T1000 (cell line): Measurements from ENCODE around the gene TMEM30B.
"Not testable (repeated sequence)": the region's sequence is repeated elsewhere in the genome, so short reads cannot be mapped to it uniquely, and the experiment has no call there.

Source experiments
- DNase-seq: peaks from one replicate; lab custom pipeline; 2025; ENCODE audit warnings: mixed read lengths; lab: John Stamatoyannopoulos, UW

TMEM30B gene

GRCh38 chr14:61266436-61266835 is 14.7 kb downstream of the TMEM30B start:
- no peak for DNase-seq

DNA sequence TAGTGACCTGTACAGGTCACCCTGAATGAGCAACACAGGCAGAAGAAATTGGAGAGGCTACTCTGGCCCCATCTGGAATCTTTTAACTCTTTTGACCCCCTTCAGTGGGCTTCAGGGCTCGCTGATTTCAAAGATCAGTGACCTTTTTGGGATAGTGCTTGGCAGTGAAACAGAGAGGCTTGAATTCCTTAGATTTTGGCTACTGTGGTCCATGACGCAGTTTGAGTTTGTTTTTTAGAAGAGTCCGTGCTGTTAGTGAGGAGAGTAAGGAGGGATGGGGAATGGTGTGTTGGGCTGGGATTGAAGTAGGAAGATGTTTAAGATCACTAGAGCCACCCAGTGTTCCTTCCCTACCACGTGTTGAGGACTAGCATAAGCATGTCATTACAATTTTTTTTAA is 16.5 kb downstream of the TMEM30B start:
- DNase-seq: no peak

GRCh38 chr14:61264010-61264571 is 17.0 kb downstream of the TMEM30B start:
- no peak for DNase-seq

DNA sequence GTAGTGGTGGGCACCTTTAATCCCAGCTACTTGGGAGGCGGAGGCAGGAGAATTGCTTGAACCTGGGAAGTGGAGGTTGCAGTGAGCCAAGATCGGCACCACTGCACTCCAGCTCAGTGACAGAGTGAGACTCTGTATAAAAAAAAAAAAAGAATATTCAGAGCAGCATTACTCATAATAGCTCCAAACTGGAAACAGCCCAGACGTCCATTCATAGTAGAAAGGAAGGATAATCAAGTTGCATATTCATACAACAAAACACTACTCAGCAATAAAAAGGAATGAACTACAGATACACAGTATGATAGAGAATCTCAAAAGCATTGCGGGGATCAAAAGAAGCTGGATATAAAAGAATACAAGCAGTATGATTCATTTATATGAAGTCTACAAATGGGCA is 19.1 kb downstream of the TMEM30B start:
- DNase-seq: no peak

DNA sequence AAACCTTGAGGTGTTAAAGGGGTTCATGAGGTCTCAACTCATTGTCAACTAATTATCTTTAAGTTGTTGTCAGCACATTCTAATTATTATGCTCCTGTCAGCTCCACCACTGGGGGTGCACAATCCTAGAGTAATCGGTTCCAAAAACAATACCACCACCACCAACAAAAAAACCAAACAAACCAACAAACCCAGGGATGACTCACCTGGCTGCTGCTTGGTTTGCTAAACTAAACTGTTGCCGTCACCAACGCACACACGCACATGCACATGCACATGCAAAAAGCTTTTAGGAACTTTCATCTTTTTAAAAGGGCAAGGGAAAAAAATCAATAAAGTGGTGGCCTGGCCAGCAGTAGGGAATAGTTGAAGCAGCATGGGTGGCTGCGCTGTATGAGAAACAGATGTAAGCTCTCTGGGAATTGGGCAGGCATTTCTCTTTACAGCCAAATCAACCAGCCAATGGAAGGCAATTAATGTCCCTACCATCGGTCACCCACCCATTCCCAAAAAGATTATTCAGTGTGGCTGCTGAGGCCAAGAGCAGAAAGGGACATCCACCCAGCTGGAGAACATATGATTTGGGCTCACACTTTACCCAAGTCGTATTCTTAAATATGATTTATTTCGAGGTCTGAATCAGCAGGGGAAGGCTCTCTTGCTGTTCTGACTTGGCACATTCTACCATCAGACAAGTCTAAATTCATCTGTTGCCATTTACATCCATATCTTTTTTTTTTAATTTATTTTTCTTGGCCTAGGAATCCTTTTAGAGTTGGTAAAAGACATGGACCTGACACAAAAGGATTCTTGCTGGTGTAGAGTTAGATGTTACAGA is 20.0 kb downstream of the TMEM30B start:
- DNase-seq: peak; percentile 37

- DNase-seq: no peak
Observed at GRCh38 chr14:61258985-61259384, 22.2 kb downstream of the TMEM30B start.

- no peak for DNase-seq
Observed at GRCh38 chr14:61257469-61258057, 23.6 kb downstream of the TMEM30B start.

DNA sequence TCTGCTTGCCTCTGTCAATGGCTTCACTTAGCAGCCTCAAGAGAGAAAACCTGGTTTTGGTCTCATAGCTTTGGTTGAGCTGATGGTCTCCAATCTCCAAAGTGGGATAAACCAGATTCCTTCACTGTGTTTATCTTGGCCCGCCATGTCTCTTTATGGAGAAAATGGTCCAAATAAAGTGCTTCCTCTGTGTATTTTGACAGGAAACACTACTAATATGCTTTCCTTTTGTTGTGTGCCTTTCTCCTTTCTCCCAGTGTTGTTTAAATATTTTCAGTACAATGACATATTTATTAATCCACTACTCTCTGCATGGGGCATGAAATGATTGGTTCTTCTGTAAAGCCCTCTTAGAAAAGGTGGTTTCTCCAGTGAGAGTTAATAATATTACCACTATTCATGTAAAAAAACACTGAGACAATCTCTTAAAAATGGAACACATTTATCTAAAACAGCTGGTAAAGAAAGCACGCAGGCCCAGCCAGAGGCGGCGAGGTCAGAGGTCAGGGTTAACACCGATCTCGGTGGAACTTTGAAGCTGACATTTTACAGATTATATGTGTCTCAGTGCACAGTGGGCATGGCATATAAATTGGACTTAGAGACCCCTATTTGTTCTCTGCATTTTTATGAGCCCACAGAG is 24.2 kb downstream of the TMEM30B start:
- no peak for DNase-seq

DNA sequence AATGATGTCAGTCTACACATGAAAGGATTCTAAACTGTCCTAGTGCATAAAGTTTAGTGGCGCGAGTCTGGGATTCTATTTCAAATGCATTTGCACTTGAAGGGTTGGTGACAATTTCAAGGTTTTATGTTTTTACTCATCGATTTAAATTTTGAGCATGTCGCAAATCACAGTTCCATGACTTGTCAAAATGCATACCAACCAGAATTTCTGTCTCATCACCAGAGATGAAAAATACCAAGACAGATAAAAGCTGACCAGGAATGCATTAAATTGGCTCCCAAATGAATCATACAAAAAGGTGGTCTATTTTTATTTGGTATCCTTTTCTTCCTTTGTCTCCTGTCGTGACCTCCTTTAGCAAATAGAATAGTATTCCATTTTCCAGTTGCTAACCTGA is 25.2 kb downstream of the TMEM30B start:
- DNase-seq: no peak

DNA sequence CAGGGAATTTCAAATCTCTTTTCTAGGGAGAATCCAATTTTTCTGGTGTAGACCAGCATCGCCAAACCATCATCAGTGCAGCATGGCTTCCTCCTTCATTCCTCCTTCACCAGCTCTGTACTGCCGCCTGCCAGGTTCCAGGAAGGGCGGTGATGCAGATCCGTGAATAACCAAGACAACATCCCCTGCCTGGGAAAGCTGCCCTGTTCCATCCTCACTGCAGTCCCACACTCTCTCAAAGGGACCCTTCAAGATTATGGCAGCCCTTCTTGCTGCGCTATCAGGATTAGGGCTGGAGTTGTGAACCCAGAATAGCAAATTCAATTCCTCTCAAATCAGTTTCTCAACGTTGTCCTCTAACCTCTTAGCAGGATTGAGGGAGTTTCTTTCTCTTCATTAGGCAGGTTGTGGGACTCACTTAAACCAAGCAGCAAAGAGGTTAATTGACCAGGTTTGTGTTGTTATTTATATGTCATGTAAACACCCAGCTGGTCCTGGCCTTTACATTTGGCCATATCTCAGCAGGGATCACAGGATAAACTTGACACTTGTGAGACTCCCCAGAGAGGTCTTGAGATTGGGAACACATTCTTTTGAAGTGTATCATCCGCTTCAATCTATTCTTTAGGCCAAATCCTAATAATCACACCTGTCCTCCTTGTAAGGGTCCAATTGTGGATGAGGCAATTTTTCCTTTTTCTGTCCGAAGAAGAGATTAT is 26.2 kb downstream of the TMEM30B start:
- DNase-seq: no peak

DNA sequence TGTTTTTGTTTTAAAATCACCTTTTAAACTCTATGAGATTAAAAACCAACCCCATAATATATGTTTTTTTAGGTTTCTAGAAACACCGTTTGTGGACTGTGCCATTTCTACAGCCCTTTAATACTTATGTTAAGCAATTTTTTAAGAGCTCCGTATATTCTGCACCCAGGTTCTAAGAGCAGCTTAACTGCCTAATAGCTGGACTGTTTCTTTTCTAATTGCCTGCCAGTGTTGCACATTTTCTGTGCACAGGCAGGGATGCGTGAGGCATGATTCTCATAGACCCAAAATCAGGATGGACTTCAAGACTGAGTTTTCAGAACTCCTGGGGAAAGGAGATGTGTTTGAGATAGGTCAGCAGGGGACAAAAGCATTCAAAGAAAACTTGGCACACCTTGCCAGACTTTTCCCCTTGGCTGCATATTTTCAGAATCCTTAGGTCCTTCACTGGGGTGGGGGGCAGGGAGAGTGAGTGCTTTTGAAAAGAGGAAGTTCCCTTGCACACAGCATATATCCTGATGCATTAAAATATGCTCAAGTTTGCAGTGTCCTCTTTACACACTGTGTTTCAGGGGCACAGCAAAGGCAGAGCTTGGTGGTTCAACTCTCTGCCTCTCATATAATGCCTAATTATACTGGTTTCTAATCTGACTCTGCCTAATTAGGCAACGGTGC is 27.9 kb downstream of the TMEM30B start:
- DNase-seq: no peak

DNA sequence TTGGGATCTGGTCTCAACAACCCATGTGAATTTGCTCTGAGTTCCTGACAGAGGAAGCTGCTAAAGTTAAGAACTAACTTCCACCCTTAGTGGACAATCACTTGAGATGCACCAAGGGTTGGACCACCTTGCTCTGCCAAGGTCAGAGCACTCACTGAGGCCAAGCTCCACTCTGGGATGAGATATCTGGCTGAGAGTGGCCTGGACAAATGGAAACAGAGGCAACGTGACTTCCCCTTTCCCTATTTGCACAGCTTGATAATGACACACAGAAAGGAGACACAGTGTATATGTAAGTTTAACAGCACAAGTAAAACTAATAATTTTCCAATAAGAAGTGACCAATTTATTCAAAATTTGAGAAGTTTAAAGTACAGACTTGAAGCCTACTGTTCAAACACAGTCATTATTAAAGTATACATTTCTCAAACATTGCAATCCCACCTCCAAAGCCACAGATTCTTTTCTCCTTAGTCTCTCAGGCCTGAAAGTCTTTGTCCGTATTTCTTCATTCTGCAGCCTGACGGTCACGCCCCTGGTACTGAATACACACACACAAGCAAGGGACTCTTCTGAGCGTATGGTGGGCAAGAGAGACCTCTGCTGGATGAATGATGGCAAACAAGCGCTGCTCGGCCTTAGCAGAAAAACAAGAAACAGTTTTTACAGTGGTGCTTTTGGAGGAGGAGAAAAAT is 28.6 kb downstream of the TMEM30B start:
- DNase-seq: peak; percentile 77

DNA sequence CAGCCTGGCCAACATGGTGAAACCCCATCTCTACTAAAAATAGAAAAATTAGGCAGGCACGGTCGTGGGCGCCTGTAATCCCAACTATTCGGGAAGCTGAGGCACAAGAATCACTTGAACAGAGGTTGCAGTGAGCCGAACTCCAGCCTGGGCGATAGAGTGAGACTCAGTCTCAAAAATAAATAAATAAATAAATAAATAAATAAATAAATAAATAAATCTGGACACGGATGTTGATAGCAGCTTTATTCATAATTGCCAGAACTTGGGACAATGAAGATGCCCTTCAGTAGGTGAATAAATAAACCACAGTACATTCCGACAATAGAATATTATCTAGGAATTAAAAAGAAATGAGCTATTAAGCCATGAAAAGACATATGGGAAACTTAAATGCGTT is 31.1 kb downstream of the TMEM30B start:
- no peak for DNase-seq

- DNase-seq: no peak
Observed at GRCh38 chr14:61247935-61248334, 33.2 kb downstream of the TMEM30B start.

DNA sequence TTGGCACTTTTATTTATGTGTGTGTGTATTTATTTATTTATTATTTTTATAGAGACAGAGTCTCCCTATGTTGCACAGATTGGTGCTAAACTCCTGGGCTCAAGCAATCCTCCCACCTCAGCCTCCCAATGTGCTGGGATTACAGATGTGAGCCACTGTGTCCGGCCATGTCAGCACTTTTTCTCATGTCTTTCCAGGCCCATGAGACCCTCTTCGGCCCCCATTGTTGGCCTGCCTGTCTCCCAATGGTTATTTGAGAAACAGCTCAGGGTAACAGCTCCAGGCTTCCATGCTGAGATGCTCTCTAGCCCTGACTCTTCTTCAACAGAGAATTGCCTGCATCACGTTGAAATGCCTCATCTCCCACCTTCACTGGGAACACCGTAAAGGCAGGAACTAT is 34.4 kb downstream of the TMEM30B start:
- no peak for DNase-seq

- DNase-seq: no peak
Observed at GRCh38 chr14:61244009-61244408, 37.1 kb downstream of the TMEM30B start.

- no peak for DNase-seq
Observed at GRCh38 chr14:61240206-61240605, 40.9 kb downstream of the TMEM30B start.

GRCh38 chr14:61239285-61239684 is 41.9 kb downstream of the TMEM30B start:
- DNase-seq: not testable (repeated sequence)

DNA sequence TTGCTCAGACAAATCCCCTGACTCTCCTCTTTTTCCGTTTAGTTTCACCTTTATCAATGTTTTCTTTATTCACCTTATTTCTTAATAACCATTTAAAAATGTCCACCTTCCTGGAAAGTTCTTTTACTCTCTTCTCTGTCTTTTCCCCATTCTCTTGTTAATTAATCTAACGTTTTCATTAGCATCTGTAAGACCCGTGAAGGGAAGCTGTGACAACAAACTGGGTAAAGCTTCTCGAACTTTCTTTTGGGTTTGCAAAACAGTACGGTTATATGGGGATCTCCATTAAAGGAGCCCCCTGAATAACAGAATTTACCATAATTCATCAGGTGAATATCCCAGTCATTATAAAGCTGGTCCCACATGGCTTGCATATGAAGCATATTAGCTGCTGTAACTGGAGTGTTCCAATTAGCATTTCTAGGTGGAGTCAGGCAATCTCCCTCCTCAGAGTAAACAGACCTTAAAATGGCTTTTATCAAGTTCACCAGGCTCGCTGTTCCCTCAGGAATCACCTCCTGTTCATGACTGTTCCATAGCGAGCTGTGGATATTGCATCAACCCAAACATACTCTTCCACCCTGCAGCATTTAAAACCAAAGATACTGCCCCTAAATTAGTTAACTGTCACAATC is 42.4 kb downstream of the TMEM30B start:
- DNase-seq: no peak

DNA sequence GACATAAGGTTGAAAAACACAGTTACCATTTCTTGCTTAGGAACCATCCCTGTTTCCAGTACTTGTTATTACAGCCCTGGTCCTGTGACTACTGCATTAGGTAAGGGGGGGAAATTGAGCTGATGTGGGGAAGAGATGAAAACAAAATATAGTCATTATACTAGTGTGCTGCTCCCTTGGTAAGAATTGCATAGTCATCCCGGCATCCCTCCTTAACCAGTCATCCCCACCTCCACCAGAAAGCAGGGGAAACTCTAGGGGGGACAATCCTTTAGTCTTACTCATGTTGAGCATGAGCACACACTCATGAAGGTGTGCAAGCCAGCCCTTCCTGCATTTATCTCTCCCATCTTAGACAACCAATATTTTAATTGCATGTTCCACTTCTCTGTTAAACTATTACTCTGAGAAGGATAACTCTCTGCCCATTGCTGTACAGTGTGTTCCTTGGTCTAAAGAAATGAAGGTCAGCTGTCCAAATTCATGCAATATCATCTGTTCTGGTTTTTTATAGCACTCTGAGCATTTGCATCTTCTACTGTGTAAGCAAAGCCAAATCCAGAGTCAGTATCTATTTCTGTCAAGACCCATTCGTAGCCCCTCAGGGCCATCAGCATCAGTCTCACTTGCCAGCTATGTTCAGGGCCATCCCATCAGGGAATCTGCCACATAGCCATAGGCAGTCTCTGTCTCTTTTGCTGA is 46.8 kb downstream of the TMEM30B start:
- DNase-seq: no peak
